HUDEP-2 (cell line): ENCODE data around the gene FAAP100.
A peak's percentile ranks its signal among the peaks of the same experiment; 100 is the strongest.

ENCODE experiments used
- DNase-seq, 76 experiments: peaks; one replicate each; lab custom pipeline; 2025; ENCODE audit not compliant: unreplicated experiment in 76 of 76; lab: John Stamatoyannopoulos, UW

Gene FAAP100

GRCh38 chr17:81492706-81493105 lies 59.4 kb downstream of the FAAP100 start:
- DNase-seq, result no peak

- no peak for DNase-seq
Observed at GRCh38 chr17:81492202-81492601, 60.0 kb downstream of the FAAP100 start.

- DNase-seq, result no peak
Observed at GRCh38 chr17:81491761-81492160, 60.4 kb downstream of the FAAP100 start.

GRCh38 chr17:81491181-81491581 lies 61.0 kb downstream of the FAAP100 start:
- peak in 1 of 76 experiments; percentile 5 for DNase-seq

- DNase-seq, result no peak
Observed at GRCh38 chr17:81489998-81490992, 61.9 kb downstream of the FAAP100 start.
